Neural cell (in vitro differentiated cells): Measurements from ENCODE around the gene ZNF705A. TPM values are rescaled to one million over a fixed set of nuclear protein-coding genes. Genes with fewer than 3 reads are reported as not detected.
"Not testable (repeated sequence)": the region's sequence is repeated elsewhere in the genome, so short reads cannot be mapped to it uniquely, and the experiment has no call there.

ENCODE experiments used
- H2AFZ ChIP-seq: fragments of 200-600, 300-800 bp; sonication (generic), shearing (Covaris generic); 2 replicates; pipeline ENCODE4 v1.6.0; 2014; ENCODE audit warnings: low read depth, mild to moderate bottlenecking, antibody characterized with exemption, low read length, moderate library complexity
- H3F3A ChIP-seq: fragments of 200-600 bp; shearing (Covaris generic); 2 replicates; pipeline ENCODE4 v1.6.1; 2016; ENCODE audit warnings: mild to moderate bottlenecking, moderate library complexity, mixed read lengths, antibody characterized with exemption, low read length; ENCODE audit not compliant: insufficient read depth, poor library complexity, severe bottlenecking
- H3K27ac ChIP-seq: fragments of 200-600, 300-800 bp; sonication (generic), shearing (Covaris generic); 2 replicates; pipeline ENCODE4 v1.5.1; 2014; ENCODE audit warnings: mild to moderate bottlenecking, low read length, moderate library complexity
- H3K27me3 ChIP-seq: fragments of 300-800, 200-600 bp; sonication (generic), shearing (Covaris generic); 2 replicates; pipeline ENCODE4 v1.6.0; 2014; ENCODE audit warnings: mild to moderate bottlenecking, low read depth, low read length, moderate library complexity; ENCODE audit not compliant: insufficient read depth
- H3K36me3 ChIP-seq: fragments of 300-800, 200-600 bp; sonication (generic), shearing (Covaris generic); 2 replicates; pipeline ENCODE4 v1.5.1; 2014; ENCODE audit warnings: mild to moderate bottlenecking, antibody characterized with exemption, low read length, moderate library complexity; ENCODE audit not compliant: insufficient read depth
- H3K4me2 ChIP-seq: fragments of 300-800, 200-600 bp; sonication (generic), shearing (Covaris generic); 2 replicates; pipeline ENCODE4 v1.6.0; 2014; ENCODE audit warnings: mild to moderate bottlenecking, low read length
- H3K4me3 ChIP-seq: fragments of 300-800, 200-600 bp; sonication (generic), shearing (Covaris generic); 2 replicates; pipeline ENCODE4 v1.5.1; 2014; ENCODE audit warnings: mild to moderate bottlenecking, low read length, moderate library complexity
- H3K79me2 ChIP-seq: fragments of 200-600 bp; shearing (Covaris generic); replicated peaks from 2 replicates; pipeline ENCODE4 v1.6.0; 2014; ENCODE audit warnings: mild to moderate bottlenecking, low read length, moderate library complexity; ENCODE audit not compliant: insufficient read depth
- H3K9ac ChIP-seq: fragments of 300-800, 200-600 bp; sonication (generic), shearing (Covaris generic); 2 replicates; pipeline ENCODE4 v1.6.1; 2016; ENCODE audit warnings: mild to moderate bottlenecking, low read length, mixed read lengths
- H3K9me2 ChIP-seq: fragments of 200-600 bp; shearing (Covaris generic); 2 replicates; pipeline ENCODE4 v1.6.1; 2016; ENCODE audit warnings: mild to moderate bottlenecking, low read length, mixed read lengths; ENCODE audit not compliant: insufficient read depth
- H3K9me3 ChIP-seq: fragments of 200-600, 300-800 bp; sonication (generic), shearing (Covaris generic); 2 replicates; pipeline ENCODE4 v1.6.1; 2016; ENCODE audit warnings: mild to moderate bottlenecking, mixed run types, low read length, moderate library complexity, mixed read lengths
- H4K20me1 ChIP-seq: fragments of 200-600 bp; shearing (Covaris generic); 2 replicates; pipeline ENCODE4 v1.6.1; 2016; ENCODE audit warnings: mild to moderate bottlenecking, mixed run types; ENCODE audit not compliant: insufficient read depth
- polyA plus RNA-seq: library from polyadenylated mRNA; depleted of rRNA; stranded (reverse); fragments of >200 nt; gene quantifications from 2 replicates; pipeline ENCODE4 v1.2.3, GENCODE V29; 2014

Gene ZNF705A
- polyA plus RNA-seq, 1 donor from 2014 or later: not detected

DNA sequence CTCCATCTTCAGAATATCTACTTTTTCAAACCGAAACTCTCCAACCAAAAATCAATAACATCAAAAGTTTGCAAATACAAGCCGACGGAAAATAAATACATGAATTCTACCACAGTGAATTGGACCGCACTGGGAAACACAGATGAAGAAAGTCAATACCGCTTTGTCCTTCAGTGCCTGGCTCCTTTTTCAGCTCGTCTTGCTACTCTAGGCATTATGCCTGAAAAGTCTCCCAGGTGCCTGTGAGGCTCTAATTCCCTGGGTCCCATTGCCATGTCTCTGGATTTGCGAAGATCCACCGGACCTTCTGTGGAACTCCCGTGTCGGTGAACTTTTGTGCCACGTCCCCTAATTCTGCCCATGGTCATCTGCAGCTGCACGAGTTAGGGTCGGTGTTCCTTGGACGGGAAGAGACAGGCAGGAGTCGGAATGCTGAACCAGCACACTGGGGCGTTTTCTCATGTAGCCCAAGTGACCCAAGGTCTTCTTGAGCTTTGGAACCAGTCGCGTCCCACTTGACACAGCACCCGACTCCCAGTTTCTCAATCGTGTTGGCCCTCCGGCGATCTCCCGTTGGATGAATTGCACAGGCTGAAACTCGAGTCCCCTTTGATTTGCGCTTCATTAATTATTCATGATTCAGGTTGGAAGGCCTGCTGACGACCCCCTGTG is 62.0 kb downstream of the ZNF705A start:
- not testable (repeated sequence) for H3K9ac ChIP-seq, H3K79me2 ChIP-seq, H3K27ac ChIP-seq, H2AFZ ChIP-seq, H3K9me3 ChIP-seq, H3F3A ChIP-seq, H3K27me3 ChIP-seq, H3K4me3 ChIP-seq, H4K20me1 ChIP-seq, H3K36me3 ChIP-seq, H3K4me2 ChIP-seq, H3K9me2 ChIP-seq

GRCh38 chr12:8221375-8221774 is 64.6 kb downstream of the ZNF705A start:
- not testable (repeated sequence) for H3K27ac ChIP-seq, H3K4me2 ChIP-seq, H3K79me2 ChIP-seq, H3K9me2 ChIP-seq, H3K9ac ChIP-seq, H3F3A ChIP-seq, H4K20me1 ChIP-seq, H2AFZ ChIP-seq, H3K9me3 ChIP-seq, H3K4me3 ChIP-seq, H3K27me3 ChIP-seq, H3K36me3 ChIP-seq

- not testable (repeated sequence) for H3K27me3 ChIP-seq, H3K9ac ChIP-seq, H4K20me1 ChIP-seq, H3K27ac ChIP-seq, H3K79me2 ChIP-seq, H3K4me3 ChIP-seq, H3F3A ChIP-seq, H3K9me3 ChIP-seq, H3K4me2 ChIP-seq, H2AFZ ChIP-seq, H3K36me3 ChIP-seq, H3K9me2 ChIP-seq
Measured at GRCh38 chr12:8221844-8222243, 65.0 kb downstream of the ZNF705A start.

- not testable (repeated sequence) for H3K27ac ChIP-seq
Measured at GRCh38 chr12:8222303-8222702, 65.5 kb downstream of the ZNF705A start.

GRCh38 chr12:8223646-8224045 is 66.8 kb downstream of the ZNF705A start:
- H3K79me2 ChIP-seq, H3K36me3 ChIP-seq, H3K9me3 ChIP-seq, H3K27me3 ChIP-seq, H3K9me2 ChIP-seq, H3K9ac ChIP-seq, H3K4me2 ChIP-seq, H3K4me3 ChIP-seq, H3F3A ChIP-seq, H3K27ac ChIP-seq, H4K20me1 ChIP-seq, H2AFZ ChIP-seq: not testable (repeated sequence)

More at GRCh38 chr12:8222303-8222702, 65.5 kb downstream of the ZNF705A start:
- not testable (repeated sequence) for H3K4me2 ChIP-seq, H3K9me3 ChIP-seq, H3K9me2 ChIP-seq, H3K9ac ChIP-seq, H3K4me3 ChIP-seq, H3F3A ChIP-seq, H3K27me3 ChIP-seq, H2AFZ ChIP-seq, H3K36me3 ChIP-seq, H4K20me1 ChIP-seq, H3K79me2 ChIP-seq

- H3F3A ChIP-seq, H3K4me3 ChIP-seq, H3K9me2 ChIP-seq, H2AFZ ChIP-seq, H3K79me2 ChIP-seq, H3K9me3 ChIP-seq, H3K4me2 ChIP-seq, H3K27me3 ChIP-seq, H3K27ac ChIP-seq, H3K36me3 ChIP-seq, H4K20me1 ChIP-seq, H3K9ac ChIP-seq: not testable (repeated sequence)
Measured at GRCh38 chr12:8224782-8225181, 68.0 kb downstream of the ZNF705A start.
